RWPE1 (cell line): ENCODE measurements around the gene CADM2.
"Not testable (repeated sequence)": the region's sequence is repeated elsewhere in the genome, so short reads cannot be mapped to it uniquely, and the experiment has no call there.

Experiments used
- CTCF ChIA-PET: fragments of 350-600 bp; sonication (Branson Sonifier 250); formaldehyde crosslinking; extraction: SDS; loops from one replicate; lab custom pipeline; 2021; lab: Yijun Ruan, JAX
- POLR2A ChIA-PET: fragments of 400-600 bp; formaldehyde crosslinking; extraction: SDS; loops from one replicate; lab custom pipeline; 2020; ENCODE audit warnings: antibody characterized with exemption; ENCODE audit not compliant: low non-redundant PET; lab: Yijun Ruan, JAX
- DNase-seq: peaks from one replicate; pipeline ENCODE4 v3.0.0; 2012; ENCODE audit warnings: low spot score
- H3K27ac ChIP-seq: fragments of 450-650 bp; 2 replicates; pipeline ENCODE4 v1.5.1; 2017
- CTCF ChIP-seq: fragments of 450-650 bp; conservative IDR thresholded peaks from 2 replicates; pipeline ENCODE4 v1.5.1; 2017; ENCODE audit warnings: low read depth, mild to moderate bottlenecking

Gene CADM2

DNA sequence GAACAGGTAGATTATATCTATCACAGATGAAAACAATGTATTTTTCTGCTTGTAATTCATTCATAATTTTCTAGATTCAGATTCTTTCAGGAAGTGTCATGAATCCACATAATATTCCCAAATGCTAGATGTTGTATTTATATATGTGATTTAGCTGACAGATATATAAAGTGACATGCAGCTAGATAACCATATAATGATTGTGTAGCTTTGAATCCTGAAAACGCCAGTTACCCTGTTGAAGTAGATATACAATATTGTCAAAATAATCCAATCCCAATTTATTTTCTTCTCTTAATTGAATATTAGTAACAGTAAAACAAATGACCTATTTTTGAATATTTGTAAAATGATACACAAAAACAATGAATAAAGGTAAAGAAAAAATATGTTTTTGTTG lies 738.4 kb downstream of the CADM2 start:
- TF ChIP-seq CTCF: no peak
- H3K27ac ChIP-seq: no peak overlapping the region
- POLR2A ChIA-PET: no interaction called here
- CTCF ChIA-PET: no interaction called here
- no peak for DNase-seq

DNA sequence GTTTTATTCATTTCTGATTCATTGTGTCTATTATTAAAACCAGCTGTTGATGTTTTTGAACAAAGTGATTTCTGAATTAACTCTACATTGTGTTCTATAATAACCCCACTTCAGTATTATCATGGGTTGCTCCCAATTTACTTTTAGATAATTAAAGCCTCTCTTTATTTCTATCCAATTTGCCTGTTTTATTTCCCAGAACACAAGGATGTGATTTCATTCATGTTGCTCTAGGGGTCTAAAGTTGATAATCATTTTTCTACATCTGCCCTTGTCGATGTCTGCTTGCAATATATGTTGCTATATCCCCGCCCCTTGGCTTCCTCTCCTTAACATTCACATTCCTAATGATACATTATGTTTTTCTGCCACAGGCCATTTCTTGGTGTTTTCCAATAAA lies 747.3 kb downstream of the CADM2 start:
- no peak for TF ChIP-seq CTCF
- H3K27ac ChIP-seq: no peak overlapping the region
- DNase-seq: no peak
- POLR2A ChIA-PET: no interaction called here
- CTCF ChIA-PET: no interaction called here

DNA sequence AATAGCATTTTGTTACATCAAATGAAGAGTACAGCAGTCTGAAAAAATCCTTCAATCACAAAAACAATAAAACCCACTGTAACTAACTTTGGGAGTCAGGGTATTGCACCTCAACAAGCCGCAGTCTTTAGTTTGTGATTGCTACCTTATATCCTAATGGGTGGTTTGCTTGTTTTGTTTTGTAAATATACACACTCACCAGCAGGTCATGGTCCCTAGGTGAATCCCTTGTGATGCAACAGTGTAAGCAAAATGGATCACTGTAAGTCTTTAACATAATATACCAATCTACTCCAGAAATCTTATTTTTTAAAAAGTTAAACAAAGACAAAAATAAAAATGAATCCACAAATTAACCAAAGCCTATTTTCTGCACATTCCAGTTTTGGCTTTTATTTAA lies 749.5 kb downstream of the CADM2 start:
- H3K27ac ChIP-seq, CTCF ChIA-PET, DNase-seq, POLR2A ChIA-PET: not testable (repeated sequence)

DNA sequence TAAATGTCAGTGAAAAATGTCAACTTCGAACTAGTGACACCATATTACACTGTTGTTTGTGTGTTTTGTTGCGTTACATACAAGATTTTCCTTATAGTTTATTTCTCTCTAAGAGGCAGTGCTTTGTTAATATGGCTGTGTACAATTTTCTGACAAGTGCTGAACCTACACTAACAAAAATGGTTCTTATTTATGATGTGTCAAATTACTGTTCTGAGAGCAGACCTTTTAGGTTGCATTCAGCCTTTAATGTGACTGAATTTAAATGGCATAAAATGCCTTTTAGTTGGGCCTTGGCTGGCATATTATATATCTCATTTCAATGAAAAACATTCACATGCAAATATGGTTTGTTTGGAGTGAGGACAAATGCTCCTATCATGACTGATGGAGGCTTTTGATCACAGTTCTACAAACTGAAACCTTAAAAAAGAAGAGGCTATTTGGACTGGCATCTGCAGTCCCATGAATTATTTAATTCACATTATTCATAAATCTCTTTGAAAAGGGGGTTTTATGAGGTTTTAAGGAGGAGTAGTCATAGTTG lies 750.6 kb downstream of the CADM2 start:
- POLR2A ChIA-PET: no interaction called here
- H3K27ac ChIP-seq: no peak overlapping the region
- DNase-seq: no peak
- CTCF ChIA-PET: no interaction called here
- no peak for TF ChIP-seq CTCF

DNA sequence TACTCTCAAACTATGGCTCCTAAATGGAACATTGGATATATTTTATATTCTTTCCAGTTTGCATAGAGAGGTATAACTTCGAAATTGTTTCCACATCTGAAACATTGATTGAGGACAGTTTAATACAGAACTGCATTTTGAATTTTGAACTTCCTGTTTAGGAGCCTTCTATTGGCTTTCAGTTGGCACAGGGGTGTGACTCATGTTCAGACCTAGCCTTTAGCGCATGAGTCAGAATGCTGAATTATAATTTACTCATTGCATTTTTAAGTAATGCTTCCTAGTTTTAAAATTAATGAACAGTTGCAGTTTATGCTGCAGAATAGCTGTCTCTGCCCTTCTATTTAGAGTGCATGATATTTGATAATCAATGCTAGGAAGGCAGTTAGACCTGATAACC lies 751.7 kb downstream of the CADM2 start:
- POLR2A ChIA-PET: no interaction called here
- no peak for TF ChIP-seq CTCF
- no peak overlapping the region for H3K27ac ChIP-seq
- peak; percentile 17 for DNase-seq
- CTCF ChIA-PET: no interaction called here

- H3K27ac ChIP-seq: no peak overlapping the region
- TF ChIP-seq CTCF: no peak
- CTCF ChIA-PET: interaction anchor here (0.6 kb wide), 1 partner anchor 11 kb away, joined by 3 read pairs; no protein-coding TSS in a partner anchor
- no peak for DNase-seq
- POLR2A ChIA-PET: no interaction called here
Measured at GRCh38 chr3:85721409-85722145, 762.8 kb downstream of the CADM2 start.

DNA sequence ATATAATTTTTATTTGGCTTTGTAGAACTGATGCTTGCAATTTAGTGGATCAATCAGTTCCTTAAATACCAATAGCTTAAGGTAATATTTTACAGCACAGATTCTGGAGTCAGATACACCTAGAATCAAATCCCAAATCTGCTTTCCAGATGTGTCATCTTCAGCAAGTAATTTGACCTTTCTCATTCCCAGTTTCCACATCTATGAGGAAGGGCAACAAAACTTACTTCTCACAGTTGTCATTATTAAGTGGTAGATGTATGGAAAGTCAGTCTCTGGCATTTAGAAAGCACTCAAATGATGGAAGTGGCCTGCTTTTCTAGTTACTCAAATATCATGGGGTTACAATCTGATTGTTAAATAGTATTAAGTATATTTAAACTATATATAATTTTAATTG lies 767.0 kb downstream of the CADM2 start:
- no peak for TF ChIP-seq CTCF
- no peak for DNase-seq
- ChIA-PET POLR2A (no interaction called here), CTCF (no interaction called here)
- H3K27ac ChIP-seq: no peak overlapping the region
